Testis (tissue), 3 donors: Measurements from ENCODE around the gene DRC7. TPM values are rescaled to one million over a fixed set of nuclear protein-coding genes. Genes with fewer than 3 reads are reported as not detected.

Experiments
- DNase-seq: peaks from one replicate; pipeline ENCODE4 v3.0.0-alpha.2; 2019
- H3K27ac ChIP-seq, 2 donors: fragments of 200-600 bp; sonication (generic); one replicate each; pipeline ENCODE4 v1.5.1; 2019
- H3K27me3 ChIP-seq: fragments of 200-600 bp; sonication (generic); one replicate; pipeline ENCODE4 v1.5.1; 2019
- H3K36me3 ChIP-seq: fragments of 200-600 bp; sonication (generic); one replicate; pipeline ENCODE4 v1.5.1; 2017; ENCODE audit warnings: low read depth; ENCODE audit errors: missing control alignments
- H3K4me1 ChIP-seq: fragments of 200-600 bp; sonication (generic); one replicate; pipeline ENCODE4 v1.5.1; 2019
- H3K4me3 ChIP-seq, 2 donors: fragments of 200-600 bp; sonication (generic); one replicate each; pipeline ENCODE4 v1.5.1; 2017 to 2019
- H3K9me3 ChIP-seq: fragments of 200-600 bp; sonication (generic); one replicate; pipeline ENCODE4 v1.5.1; 2017
- CTCF ChIP-seq, 3 experiments: fragments of 450-650 bp in 2 of 3; fragments of 200-600 bp in 1 of 3; sonication (generic) in 1 of 3; IDR thresholded peaks; one replicate each; pipeline ENCODE4 v1.5.1; 2016 to 2019; ENCODE audit warnings: antibody characterized with exemption in 3 of 3, mild to moderate bottlenecking in 2 of 3, moderate library complexity in 1 of 3
- POLR2A ChIP-seq: fragments of 450-650 bp; IDR thresholded peaks from one replicate; pipeline ENCODE4 v1.6.1; 2017; ENCODE audit warnings: antibody characterized with exemption, mild to moderate bottlenecking, moderate library complexity
- WGBS, 2 donors: methylation state at CpG; one replicate each; pipeline ENCODE4 v1.1.5; 2018; 5-methylcytosine and 5-hydroxymethylcytosine counted together
- intact Hi-C: fragments of 100-400 bp; cut with DNase I; formaldehyde crosslinking; loops from one replicate; pipeline ENCODE4 v1.15.1; 2023; ENCODE audit warnings: low total_unique reads
- polyA plus RNA-seq: library from polyadenylated mRNA; stranded (reverse); fragments of 350-450 nt; fragmentation: Illumina TruSeq; extraction: RNeasy Lipid Tissue Mini Kit (QIAGEN cat#74804); gene quantifications from one replicate; pipeline ENCODE4 v1.2.3, GENCODE V29; 2014; ENCODE audit warnings: low read depth, low replicate concordance; ENCODE audit not compliant: insufficient read depth
- total RNA-seq, 2 donors: library from RNA; depleted of rRNA; stranded (reverse); fragments of >200 nt; gene quantifications; one replicate each; pipeline ENCODE4 v1.2.3, GENCODE V29; 2016

The DRC7 gene
- total and polyA plus RNA-seq, 3 donors from 2014 or later = 35.4 to 199 (median 62.7) TPM

- no peaks in the 10 kb centered on the region for H3K36me3 ChIP-seq
- H3K27ac ChIP-seq = peak overlapping the region; percentile 78 to 88
- TF ChIP-seq CTCF (IDR thresholded peaks at IDR 0.05) (no peak), POLR2A (no peak)
- no peaks in the 10 kb centered on the region for H3K9me3 ChIP-seq
- H3K4me3 ChIP-seq = peak overlapping the region; percentile 76 to 89
- WGBS, 2 donors = 0% methylated on average over 29 to 45 of the region's 45 CpGs
- peaks cover 5% of the 10 kb centered on the region for H3K4me1 ChIP-seq
- no peaks in the 10 kb centered on the region for H3K27me3 ChIP-seq
- peak; percentile 100 for DNase-seq
- intact Hi-C loops = no loop called here
Measured at GRCh38 chr16:57734925-57735754, 40.5 kb downstream of the DRC7 start.

GRCh38 chr16:57735755-57736418 lies 41.3 kb downstream of the DRC7 start, which contains the start of gene KATNB1:
TSS of gene KATNB1 (plus strand) at chr16:57735770. CDS start at chr16:57737244, 1,474 bp downstream.
- intact Hi-C loops = no loop called here
- DNase-seq = no peak
- Histone ChIP-seq H3K9me3 (no peaks in the 10 kb centered on the region), H3K4me3 (peak within 1 kb of the TSS; percentile 76 to 89), H3K4me1 (peaks cover 5% of the 10 kb centered on the region), H3K27me3 (no peaks in the 10 kb centered on the region), H3K36me3 (no peaks in the 10 kb centered on the region), H3K27ac (peak within 1 kb of the TSS; percentile 78 to 88)
- TF ChIP-seq CTCF (IDR thresholded peaks at IDR 0.05) (no peak), POLR2A (no peak)
- 1% methylated on average over 32 to 35 of the region's 35 CpGs for WGBS, 2 donors

GRCh38 chr16:57736419-57737351 lies 42.1 kb downstream of the DRC7 start:
- Histone ChIP-seq H3K4me1 (peaks cover 5% of the 10 kb centered on the region), H3K4me3 (peak overlapping the region; percentile 76 to 89), H3K9me3 (no peaks in the 10 kb centered on the region), H3K36me3 (no peaks in the 10 kb centered on the region), H3K27me3 (no peaks in the 10 kb centered on the region), H3K27ac (peak overlapping the region in 1 of 2 donors; percentile 39)
- TF ChIP-seq POLR2A = no peak
- TF ChIP-seq CTCF (IDR thresholded peaks at IDR 0.05) = peak in 1 of 3 experiments; percentile 24
- peak; percentile 71 for DNase-seq
- intact Hi-C loops = no loop called here
- 12% methylated on average over 19 to 23 of the region's 23 CpGs for WGBS, 2 donors

- no peaks in the 10 kb centered on the region for H3K27me3 ChIP-seq
- no peak overlapping the region for H3K4me3 ChIP-seq
- no peaks in the 10 kb centered on the region for H3K36me3 ChIP-seq
- no peak overlapping the region for H3K27ac ChIP-seq
- peaks cover 5% of the 10 kb centered on the region for H3K4me1 ChIP-seq
- intact Hi-C loops = no loop called here
- no peaks in the 10 kb centered on the region for H3K9me3 ChIP-seq
- no peak for TF ChIP-seq CTCF (IDR thresholded peaks at IDR 0.05)
- TF ChIP-seq POLR2A = no peak
- WGBS, 2 donors = 95% methylated on average over 7 of the region's 7 CpGs; no CpG with 5 or more reads in 1 of the 2 donors
- no peak for DNase-seq
Measured at GRCh38 chr16:57738844-57739243, 44.2 kb downstream of the DRC7 start.
